Lower lobe of right lung (tissue), 2 donors: ENCODE data around the gene FUT4. TPM values are rescaled to one million over a fixed set of nuclear protein-coding genes. Genes with fewer than 3 reads are reported as not detected.
"Not testable (repeated sequence)": the region's sequence is repeated elsewhere in the genome, so short reads cannot be mapped to it uniquely, and the experiment has no call there.

ENCODE experiments used
- ATAC-seq, 2 donors: fragments of 200-7000 bp; cut with Tn5 transposase; one replicate each; pipeline ENCODE4 v1.9.1; 2020 to 2022; ENCODE audit warnings: mild to moderate bottlenecking in 2 of 2, moderate library complexity in 2 of 2
- DNase-seq: peaks from one replicate; pipeline ENCODE4 v3.0.0-alpha.2; 2020
- H3K27ac ChIP-seq: fragments of 200-600 bp; one replicate; pipeline ENCODE4 v1.8.0; 2022
- H3K27me3 ChIP-seq: fragments of 200-600 bp; one replicate; pipeline ENCODE4 v1.8.0; 2022; ENCODE audit warnings: low read depth
- H3K36me3 ChIP-seq: fragments of 200-600 bp; one replicate; pipeline ENCODE4 v1.8.0; 2022; ENCODE audit warnings: mild to moderate bottlenecking
- H3K4me1 ChIP-seq: fragments of 200-600 bp; one replicate; pipeline ENCODE4 v1.8.0; 2022
- H3K4me3 ChIP-seq: fragments of 200-600 bp; one replicate; pipeline ENCODE4 v1.8.0; 2022; ENCODE audit warnings: mild to moderate bottlenecking
- H3K9me3 ChIP-seq: fragments of 200-600 bp; one replicate; pipeline ENCODE4 v1.8.0; 2022
- intact Hi-C: fragments of 100-400 bp; cut with DNase I; formaldehyde crosslinking; loops from one replicate; pipeline ENCODE4 v1.11.0; 2022
- total RNA-seq: library from RNA; stranded (reverse); fragmentation: NEBNext Ultra II Directional; extraction: Animal tissue kit (Norgen Biotek cat#: 25700); gene quantifications from one replicate; pipeline ENCODE4 v1.2.1, GENCODE V29; 2021
- TF ChIP-seq, protein P1 (sequence below): fragments of 200-600 bp; IDR thresholded peaks from one replicate; pipeline ENCODE4 v1.8.0; 2022; ENCODE audit warnings: antibody characterized with exemption, mild to moderate bottlenecking
- donor health status: DM: no; HTN: yes; CAD: no; lungs with severe emphysema.

The FUT4 gene
- total RNA-seq, 1 donor from 2014 or later, result 7.1 TPM

DNA sequence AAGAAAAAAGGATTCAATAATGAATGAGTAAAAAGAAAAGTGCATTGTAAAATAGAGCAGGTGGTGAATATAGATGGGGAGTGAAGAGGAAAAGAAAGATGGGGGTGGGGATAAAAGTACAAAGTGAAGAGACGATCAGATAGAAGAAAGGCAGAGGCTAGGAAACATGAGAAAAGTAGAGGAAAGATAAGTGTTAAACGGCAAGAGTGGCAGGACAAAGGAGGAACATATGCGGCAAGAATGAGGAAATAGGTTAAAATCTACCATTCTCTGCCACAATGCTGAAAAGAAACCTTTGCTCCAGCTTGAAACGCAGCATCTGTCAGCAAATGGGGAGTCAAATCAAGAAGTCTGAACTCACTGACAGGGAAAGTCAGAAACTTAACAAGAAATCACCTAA is 6.8 kb downstream of the FUT4 start:
- TF ChIP-seq, protein P1, sequence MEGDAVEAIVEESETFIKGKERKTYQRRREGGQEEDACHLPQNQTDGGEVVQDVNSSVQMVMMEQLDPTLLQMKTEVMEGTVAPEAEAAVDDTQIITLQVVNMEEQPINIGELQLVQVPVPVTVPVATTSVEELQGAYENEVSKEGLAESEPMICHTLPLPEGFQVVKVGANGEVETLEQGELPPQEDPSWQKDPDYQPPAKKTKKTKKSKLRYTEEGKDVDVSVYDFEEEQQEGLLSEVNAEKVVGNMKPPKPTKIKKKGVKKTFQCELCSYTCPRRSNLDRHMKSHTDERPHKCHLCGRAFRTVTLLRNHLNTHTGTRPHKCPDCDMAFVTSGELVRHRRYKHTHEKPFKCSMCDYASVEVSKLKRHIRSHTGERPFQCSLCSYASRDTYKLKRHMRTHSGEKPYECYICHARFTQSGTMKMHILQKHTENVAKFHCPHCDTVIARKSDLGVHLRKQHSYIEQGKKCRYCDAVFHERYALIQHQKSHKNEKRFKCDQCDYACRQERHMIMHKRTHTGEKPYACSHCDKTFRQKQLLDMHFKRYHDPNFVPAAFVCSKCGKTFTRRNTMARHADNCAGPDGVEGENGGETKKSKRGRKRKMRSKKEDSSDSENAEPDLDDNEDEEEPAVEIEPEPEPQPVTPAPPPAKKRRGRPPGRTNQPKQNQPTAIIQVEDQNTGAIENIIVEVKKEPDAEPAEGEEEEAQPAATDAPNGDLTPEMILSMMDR, result no peak
- intact Hi-C loops, result no loop called here
- no peak overlapping the region for H3K27ac ChIP-seq
- H3K4me3 ChIP-seq, result no peak overlapping the region
- no peaks in the 10 kb centered on the region for H3K36me3 ChIP-seq
- DNase-seq, result no peak
- ATAC-seq, result no peak
- H3K4me1 ChIP-seq, result peaks cover 23% of the 10 kb centered on the region
- no peaks in the 10 kb centered on the region for H3K9me3 ChIP-seq
- H3K27me3 ChIP-seq, result no peaks in the 10 kb centered on the region

DNA sequence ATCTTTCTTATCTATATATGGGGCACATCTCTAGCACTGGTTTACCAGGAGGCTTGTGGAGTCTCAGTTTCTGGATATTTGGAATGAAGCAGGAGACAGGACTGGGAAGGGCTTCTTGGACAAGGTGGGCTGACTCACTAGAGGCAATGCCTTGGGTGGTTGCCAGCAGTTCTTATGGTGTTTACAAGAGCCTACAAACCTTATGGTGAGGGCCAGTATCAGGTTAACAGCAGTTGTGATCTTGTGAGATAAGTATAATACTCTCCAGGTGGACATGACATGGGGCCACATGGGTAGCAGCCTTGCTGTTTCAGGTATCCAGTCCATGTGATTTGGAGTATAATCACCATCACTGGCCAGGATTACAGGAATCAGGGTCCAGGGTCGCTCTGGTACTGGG is 10.2 kb downstream of the FUT4 start:
- DNase-seq (no peak), ATAC-seq (no peak)
- no peak overlapping the region for H3K4me3 ChIP-seq
- no peaks in the 10 kb centered on the region for H3K36me3 ChIP-seq
- no peaks in the 10 kb centered on the region for H3K4me1 ChIP-seq
- TF ChIP-seq, protein P1, result no peak
- intact Hi-C loops, result no loop called here
- H3K9me3 ChIP-seq, result no peaks in the 10 kb centered on the region
- no peak overlapping the region for H3K27ac ChIP-seq
- no peaks in the 10 kb centered on the region for H3K27me3 ChIP-seq

DNA sequence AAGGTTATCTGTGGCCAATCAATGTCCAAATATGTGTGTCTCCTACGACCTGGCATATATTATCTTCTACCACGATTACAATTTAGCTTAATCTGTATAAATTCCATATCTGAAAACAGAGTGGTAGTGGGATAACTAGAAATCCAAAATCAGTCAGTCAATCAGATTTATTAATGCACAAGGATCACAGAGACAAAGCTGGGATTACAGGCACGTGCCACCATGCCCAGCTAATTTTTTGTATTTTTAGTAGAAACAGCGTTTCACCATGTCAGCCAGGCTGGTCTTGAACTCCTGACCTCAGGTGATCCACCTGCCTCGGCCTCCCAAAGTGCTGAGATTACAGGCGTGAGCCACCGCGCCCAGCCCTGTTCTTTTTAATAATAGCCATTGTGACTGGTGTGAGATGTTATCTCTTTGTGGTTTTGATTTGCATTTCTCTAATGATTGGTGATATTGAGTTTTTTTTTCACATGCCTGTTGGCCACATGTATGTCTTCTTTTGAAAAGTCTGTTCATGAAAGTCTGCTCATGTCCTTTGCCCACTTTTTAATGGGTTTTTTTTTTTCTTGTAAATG is 12.1 kb downstream of the FUT4 start:
- DNase-seq, intact Hi-C loops: not testable (repeated sequence)

DNA sequence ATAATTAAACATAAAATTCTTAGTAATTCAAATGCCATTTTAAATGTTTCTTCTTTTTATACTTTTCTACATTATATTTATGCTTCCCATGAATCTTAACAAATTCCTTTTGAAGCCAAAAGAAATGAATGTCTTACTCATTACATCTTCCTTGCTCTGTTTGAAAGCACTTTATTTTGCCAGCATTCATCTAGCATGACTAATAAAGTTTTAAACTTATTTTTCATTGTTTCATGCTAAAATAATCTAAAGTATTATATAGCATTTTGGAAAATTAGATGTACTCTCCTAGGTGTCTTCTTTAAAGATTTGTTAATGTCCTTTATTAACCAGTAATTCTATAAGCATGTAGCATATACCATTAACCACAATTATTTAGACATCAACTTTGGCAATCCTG is 13.7 kb downstream of the FUT4 start:
- intact Hi-C loops, result no loop called here
- no peak overlapping the region for H3K27ac ChIP-seq
- no peaks in the 10 kb centered on the region for H3K36me3 ChIP-seq
- H3K9me3 ChIP-seq, result no peaks in the 10 kb centered on the region
- no peak overlapping the region for H3K4me3 ChIP-seq
- H3K27me3 ChIP-seq, result no peaks in the 10 kb centered on the region
- TF ChIP-seq, protein P1, result no peak
- no peak for ATAC-seq
- no peaks in the 10 kb centered on the region for H3K4me1 ChIP-seq
- DNase-seq, result no peak

More for the DNA sequence above, 12.1 kb downstream of the FUT4 start:
- H3K4me3 ChIP-seq, H3K27ac ChIP-seq, H3K4me1 ChIP-seq, H3K9me3 ChIP-seq, H3K27me3 ChIP-seq, H3K36me3 ChIP-seq, ATAC-seq: not testable (repeated sequence)

DNA sequence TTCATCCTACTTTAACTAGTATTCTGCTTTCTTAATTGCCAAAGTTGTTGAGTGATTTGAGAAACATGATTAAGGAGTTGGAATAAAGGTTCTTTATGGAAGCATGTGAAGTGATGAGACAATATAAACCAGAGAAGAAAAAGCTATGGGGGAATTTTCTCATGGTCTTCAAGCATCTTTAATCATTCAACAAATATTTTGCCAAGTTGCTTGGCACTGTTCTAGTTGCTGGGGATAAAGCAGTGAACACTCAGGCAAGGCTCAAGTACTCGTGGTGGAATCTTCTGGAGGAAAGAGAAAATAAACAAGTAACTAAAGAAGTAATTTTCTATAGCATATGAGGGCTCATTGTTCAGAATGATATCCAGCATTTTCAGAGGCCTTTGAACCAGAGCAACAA is 14.3 kb downstream of the FUT4 start:
- Histone ChIP-seq H3K27me3 (no peaks in the 10 kb centered on the region), H3K4me3 (no peak overlapping the region), H3K27ac (no peak overlapping the region), H3K9me3 (no peaks in the 10 kb centered on the region), H3K36me3 (no peaks in the 10 kb centered on the region), H3K4me1 (no peaks in the 10 kb centered on the region)
- ATAC-seq (no peak), DNase-seq (no peak)
- TF ChIP-seq, protein P1, result no peak
- intact Hi-C loops, result no loop called here

DNA sequence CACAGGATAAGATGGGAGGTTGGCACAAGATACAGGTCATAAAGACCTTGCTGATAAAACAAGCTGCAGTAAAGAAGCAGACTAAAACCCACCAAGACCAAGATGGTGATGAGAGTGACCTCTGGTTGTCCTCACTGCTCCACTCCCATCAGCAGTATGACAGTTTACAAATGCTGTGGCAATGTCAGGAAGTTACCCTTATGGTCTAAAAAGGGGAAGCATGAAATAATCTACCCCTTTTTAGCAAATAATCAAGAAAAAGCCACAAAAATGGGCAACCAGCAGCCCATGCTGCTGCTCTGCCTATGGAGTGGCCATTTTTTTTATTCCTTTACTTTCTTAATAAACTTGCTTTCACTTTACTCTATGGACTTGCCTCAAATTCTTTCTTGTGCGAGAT is 14.7 kb downstream of the FUT4 start:
- Histone ChIP-seq H3K36me3 (no peaks in the 10 kb centered on the region), H3K9me3 (no peaks in the 10 kb centered on the region), H3K27ac (no peak overlapping the region), H3K4me1 (no peaks in the 10 kb centered on the region), H3K4me3 (no peak overlapping the region), H3K27me3 (no peaks in the 10 kb centered on the region)
- TF ChIP-seq, protein P1, result no peak
- DNase-seq (no peak), ATAC-seq (peak in 1 of 2 donors; percentile 50)
- intact Hi-C loops, result no loop called here
